ENCODE results near the gene EHMT1. TPM values are rescaled to one million over a fixed set of nuclear protein-coding genes. Genes with fewer than 3 reads are reported as not detected.

EHMT1 gene
- total and polyA plus RNA-seq, 9 of the 15 experiments (the other 6 are each of a cell fraction or from before 2014, with no cell fraction given) = 2.2 to 76.0 (median 36.4) TPM

DNA sequence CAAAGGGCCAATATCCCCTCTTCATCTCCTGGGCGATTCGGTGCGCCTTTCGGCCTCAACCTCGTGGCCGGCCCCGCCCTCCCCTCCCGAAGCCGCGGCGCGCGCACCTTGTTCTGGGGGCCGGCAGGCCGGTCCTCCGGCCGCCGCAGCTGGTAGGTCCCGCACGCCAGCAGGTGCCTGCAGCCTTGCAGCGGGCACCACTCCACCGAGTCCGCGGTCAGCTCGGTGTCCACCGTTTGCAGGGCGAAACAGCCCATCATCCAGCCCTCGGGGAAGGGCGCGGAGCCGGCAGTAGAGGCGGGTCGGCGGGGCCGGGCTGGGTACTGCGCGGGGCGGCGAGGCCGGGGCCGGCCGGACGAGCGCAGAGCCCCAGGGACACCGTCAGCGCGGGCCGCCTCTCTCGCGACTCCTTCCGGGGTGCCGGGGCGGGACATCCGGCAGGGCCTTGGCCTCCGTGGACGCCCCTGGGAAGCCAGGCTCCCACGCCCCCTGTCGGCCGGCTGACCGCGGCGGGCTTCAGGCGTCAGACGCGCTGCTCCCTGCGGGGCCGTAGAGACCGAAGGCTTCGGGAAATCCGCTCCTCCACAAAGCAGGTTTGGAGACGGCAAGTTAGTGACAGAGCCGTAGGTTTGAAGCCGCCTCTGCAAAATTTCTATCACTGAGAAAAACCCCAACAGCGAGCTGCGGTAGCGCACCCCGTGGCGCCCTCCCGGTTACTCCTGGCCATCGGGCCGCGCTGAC lies 40.1 kb upstream of the EHMT1 start, which contains the start of gene DPH7 (continued):
- peak; percentile 54; the same call in 1 of the 2 replicates for TF ChIP-seq ZNF75A (CRISPR knock-in tag; IDR thresholded peaks at IDR 0.05)
- TF ChIP-seq TCF7 (IDR thresholded peaks at IDR 0.05; ENCODE audit: borderline replicate concordance) = no peak; the same call in 1 of the 2 replicates
- peak; percentile 72 for TF ChIP-seq ZNF316 (IDR thresholded peaks at IDR 0.05)
- TF ChIP-seq, protein P1, sequence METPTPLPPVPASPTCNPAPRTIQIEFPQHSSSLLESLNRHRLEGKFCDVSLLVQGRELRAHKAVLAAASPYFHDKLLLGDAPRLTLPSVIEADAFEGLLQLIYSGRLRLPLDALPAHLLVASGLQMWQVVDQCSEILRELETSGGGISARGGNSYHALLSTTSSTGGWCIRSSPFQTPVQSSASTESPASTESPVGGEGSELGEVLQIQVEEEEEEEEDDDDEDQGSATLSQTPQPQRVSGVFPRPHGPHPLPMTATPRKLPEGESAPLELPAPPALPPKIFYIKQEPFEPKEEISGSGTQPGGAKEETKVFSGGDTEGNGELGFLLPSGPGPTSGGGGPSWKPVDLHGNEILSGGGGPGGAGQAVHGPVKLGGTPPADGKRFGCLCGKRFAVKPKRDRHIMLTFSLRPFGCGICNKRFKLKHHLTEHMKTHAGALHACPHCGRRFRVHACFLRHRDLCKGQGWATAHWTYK (CRISPR knock-in tag; IDR thresholded peaks at IDR 0.05) = peak; percentile 93
- TF ChIP-seq HMG20B (CRISPR knock-in tag; IDR thresholded peaks at IDR 0.05) = no peak
- TF ChIP-seq CCNT2 (IDR thresholded peaks at IDR 0.05; ENCODE audit: borderline replicate concordance, extremely low read depth, insufficient read length, low read depth, low read length) = peak; percentile 94
- 0 out of 2 replicates have a peak, but pooled peaks have one; percentile 10 for TF ChIP-seq NFXL1 (CRISPR knock-in tag; IDR thresholded peaks at IDR 0.05)
- no peak for TF ChIP-seq ZNF780A (CRISPR knock-in tag; IDR thresholded peaks at IDR 0.05)
- no peak for TF ChIP-seq DDX20 (tag; IDR thresholded peaks at IDR 0.05; ENCODE audit: low read depth)
- TF ChIP-seq RNF2 (IDR thresholded peaks at IDR 0.05) = no peak; the same call in 1 of the 2 replicates
- 0 out of 2 replicates have a peak, but pooled peaks have one; percentile 22 for TF ChIP-seq ZSCAN32 (CRISPR knock-in tag; IDR thresholded peaks at IDR 0.05)
- peak; percentile 22; the same call in 1 of the 2 replicates for TF ChIP-seq NFE2 (IDR thresholded peaks at IDR 0.05; ENCODE audit: low read depth)
- TF ChIP-seq SREBF2 (CRISPR knock-in tag; IDR thresholded peaks at IDR 0.05) = no peak
- TF ChIP-seq HDAC3 (IDR thresholded peaks at IDR 0.05; ENCODE audit: borderline replicate concordance, partially characterized antibody) = no peak
- no peak for TF ChIP-seq ZNF140 (CRISPR knock-in tag; IDR thresholded peaks at IDR 0.05)
- peak; percentile 57; the same call in 1 of the 2 replicates for TF ChIP-seq CREB1 (IDR thresholded peaks at IDR 0.05)
- TF ChIP-seq CREB1 (CRISPR knock-in tag; IDR thresholded peaks at IDR 0.05) = peak; percentile 81; the same call in 1 of the 2 replicates
- TF ChIP-seq SUPT5H (IDR thresholded peaks at IDR 0.05) = peak; percentile 72; the same call in 1 of the 2 replicates
- no peak for TF ChIP-seq BMI1 (IDR thresholded peaks at IDR 0.05; ENCODE audit: low read length)
- TF ChIP-seq EZH2 (IDR thresholded peaks at IDR 0.05; ENCODE audit: borderline replicate concordance, low read depth, low read length) = no peak
- no peak for TF ChIP-seq ELF4 (CRISPR knock-in tag; IDR thresholded peaks at IDR 0.05)
- TF ChIP-seq RB1 (IDR thresholded peaks at IDR 0.05; ENCODE audit: low read depth) = peak; percentile 98
- peak; percentile 91 for TF ChIP-seq HMGN3 (IDR thresholded peaks at IDR 0.05; ENCODE audit: borderline replicate concordance, extremely low read depth, insufficient read length, low read depth, low read length)
- no peak for TF ChIP-seq ZNF584 (CRISPR knock-in tag; IDR thresholded peaks at IDR 0.05; ENCODE audit: low read depth)
- TF ChIP-seq TAF1 (IDR thresholded peaks at IDR 0.05; ENCODE audit: control insufficient read depth, extremely low read depth, insufficient read depth, low read length, severe bottlenecking) = peak; percentile 81
- TF ChIP-seq PPARD (CRISPR knock-in tag; IDR thresholded peaks at IDR 0.05) = no peak
- no peak for TF ChIP-seq MEF2A (IDR thresholded peaks at IDR 0.05; ENCODE audit: control insufficient read depth, low read depth, low read length)
- no peak for TF ChIP-seq CSDE1 (IDR thresholded peaks at IDR 0.05)
- no peak for TF ChIP-seq TSC22D4 (tag; IDR thresholded peaks at IDR 0.05)
- TF ChIP-seq CHCHD3 (CRISPR knock-in tag; IDR thresholded peaks at IDR 0.05) = no peak
- TF ChIP-seq HDAC1 (IDR thresholded peaks at IDR 0.05) = peak in 1 of 2 experiments; percentile 84; a peak in 2 of 4 replicates
- no peak for TF ChIP-seq BRD9 (IDR thresholded peaks at IDR 0.05; ENCODE audit: low read depth, partially characterized antibody)
